Pancreas (tissue), 10 donors: ENCODE data around the gene PPP6R3. TPM values are rescaled to one million over a fixed set of nuclear protein-coding genes. Genes with fewer than 3 reads are reported as not detected.

Experiments
- ATAC-seq, 4 donors: fragments of 200-7000 bp; cut with Tn5 transposase; one replicate each; pipeline versions ENCODE4 v1.8.0 to v1.9.1; 2020; ENCODE audit warnings: mild to moderate bottlenecking in 4 of 4, moderate library complexity in 4 of 4
- DNase-seq, 6 donors: peaks; one replicate each; pipeline ENCODE4 v3.0.0-alpha.2; 2020
- FAIRE-seq: peaks from 2 replicates; lab custom pipeline; 2012; peaks lifted over from hg19 to GRCh38; lab: Jason Lieb, UNC
- H3K27ac ChIP-seq, 4 donors: fragments of 200-600 bp; sonication (generic); 1 replicate in 3 of 4; 2 replicates in 1 of 4; pipeline versions ENCODE4 v1.5.0 to v1.8.0; 2020
- H3K27me3 ChIP-seq, 4 donors: fragments of 200-600 bp; one replicate each; pipeline ENCODE4 v1.8.0; 2021
- H3K36me3 ChIP-seq, 3 donors: fragments of 200-600 bp; sonication (generic) in 1 of 3; one replicate each; pipeline versions ENCODE4 v1.5.0 to v1.8.0; 2020 to 2021
- H3K4me1 ChIP-seq, 3 donors: fragments of 200-600 bp; one replicate each; pipeline ENCODE4 v1.8.0; 2021
- H3K4me3 ChIP-seq, 4 donors: fragments of 200-600 bp; sonication (generic) in 2 of 4; one replicate each; pipeline versions ENCODE4 v1.5.0 to v1.8.0; 2020 to 2021
- H3K9me3 ChIP-seq, 4 donors: fragments of 200-600 bp; one replicate each; pipeline ENCODE4 v1.8.0; 2021
- CTCF ChIP-seq, 4 donors: fragments of 200-600 bp; sonication (generic) in 3 of 4; IDR thresholded peaks; one replicate each; pipeline versions ENCODE4 v1.5.0 to v1.8.0; 2021; ENCODE audit warnings: antibody characterized with exemption in 4 of 4
- WGBS, 2 donors: extraction: QIAGEN DNeasy Blood & Tissue Kit; methylation state at CpG; one replicate each; pipeline ENCODE4 v1.1.7; 2013; 5-methylcytosine and 5-hydroxymethylcytosine counted together
- intact Hi-C, 3 donors: fragments of 100-400 bp; cut with DNase I; formaldehyde crosslinking; loops; one replicate each; pipeline versions ENCODE4 v1.11.1 to v1.14.2; 2022
- polyA plus RNA-seq, 2 donors: library from polyadenylated mRNA; stranded (reverse); fragments of 200-250 nt; gene quantifications; one replicate each; pipeline ENCODE4 v1.2.3, GENCODE V29; 2013
- total RNA-seq, 6 donors: library from RNA; stranded (reverse); fragmentation: NEBNext Ultra II Directional in 4 of 6; extraction: Animal tissue kit (Norgen Biotek cat#: 25700) in 4 of 6; gene quantifications; one replicate each; pipeline versions ENCODE4 v1.2.1 to v1.2.4, GENCODE V29; 2021 to 2023
- donor health status: healthy with polysubstance abuse.
- donor health status: DM: no; HTN: no; CAD: no; lungs with moderate emphysema.
- donor health status: DM: no; HTN: no; CAD: no.
- donor health status: control.
- donor health status: control.
- donor health status: Bipolar disorder and iron deficiency.
- donor health status: DM: yes; HTN: yes; CAD: no.
- donor health status: DM: no; HTN: no; CAD: no.
- donor health status: DM: no; HTN: no; CAD: no.
- donor health status: DM: yes; HTN: yes; CAD: no.

PPP6R3 gene
- total and polyA plus RNA-seq, 8 donors = 19.5 to 56.0 (median 33.5) TPM

DNA sequence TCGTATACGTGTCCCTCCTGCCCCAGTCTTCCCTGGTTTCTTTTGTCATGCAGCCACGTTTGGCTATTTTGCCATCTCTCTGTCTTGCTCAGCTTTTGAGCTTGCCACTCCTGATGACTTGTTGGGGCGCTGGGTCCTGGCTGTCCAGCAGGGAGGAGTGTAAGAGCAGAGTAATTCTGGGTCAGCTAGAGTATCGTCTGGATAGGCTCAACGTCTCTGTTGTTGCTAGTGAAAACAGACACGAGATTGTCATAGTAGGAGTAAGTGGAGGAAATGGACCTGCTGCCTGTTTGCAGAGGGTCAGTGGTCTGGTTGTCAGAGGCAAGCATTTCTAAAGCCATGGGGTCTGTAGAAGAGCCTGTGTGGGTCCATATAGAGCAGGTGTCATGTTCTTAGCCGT lies 83.0 kb downstream of the PPP6R3 start:
- intact Hi-C loops = no loop called here
- DNase-seq = no peak
- H3K9me3 ChIP-seq = no peaks in the 10 kb centered on the region

DNA sequence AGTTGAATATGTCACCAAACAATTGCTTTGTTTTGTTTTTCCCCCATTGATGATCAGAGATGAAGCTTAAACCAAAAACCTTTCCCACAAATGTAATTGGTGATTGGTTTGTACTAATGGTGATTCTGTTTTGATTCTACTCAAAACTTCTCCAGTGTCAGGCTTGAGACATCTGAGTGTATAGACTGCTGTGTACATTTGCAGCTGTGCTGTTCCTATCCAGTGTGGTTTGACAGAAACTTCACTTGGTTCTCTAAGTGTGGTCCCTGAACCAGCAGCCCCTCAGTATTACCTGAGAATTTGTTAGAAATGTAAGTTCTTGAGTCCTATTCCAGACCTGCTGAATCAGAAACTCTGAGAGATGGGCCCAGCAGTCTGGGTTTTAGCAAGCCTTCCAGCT lies 84.8 kb downstream of the PPP6R3 start:
- TF ChIP-seq CTCF (IDR thresholded peaks at IDR 0.05) = no peak
- no peaks in the 10 kb centered on the region for H3K9me3 ChIP-seq
- intact Hi-C loops = no loop called here
- H3K4me3 ChIP-seq = no peak overlapping the region
- H3K36me3 ChIP-seq = peaks cover 0 to 5% (median 0%) of the 10 kb centered on the region in 3 donors
- no peaks in the 10 kb centered on the region for H3K27me3 ChIP-seq
- no peak for FAIRE-seq
- DNase-seq = no peak
- peaks cover 0 to 11% (median 7%) of the 10 kb centered on the region in 3 donors for H3K4me1 ChIP-seq
- no peak overlapping the region for H3K27ac ChIP-seq
- no peak for ATAC-seq

More for the DNA sequence above, 83.0 kb downstream of the PPP6R3 start:
- Histone ChIP-seq H3K27me3 (no peaks in the 10 kb centered on the region), H3K4me3 (no peak overlapping the region), H3K36me3 (peaks cover 0 to 10% (median 0%) of the 10 kb centered on the region in 3 donors), H3K4me1 (peaks cover 0 to 11% (median 7%) of the 10 kb centered on the region in 3 donors), H3K27ac (no peak overlapping the region)
- no peak for TF ChIP-seq CTCF (IDR thresholded peaks at IDR 0.05)
- no peak for ATAC-seq
- 89 to 92% methylated on average over 8 of the region's 8 CpGs for WGBS, 2 donors
- FAIRE-seq = no peak

DNA sequence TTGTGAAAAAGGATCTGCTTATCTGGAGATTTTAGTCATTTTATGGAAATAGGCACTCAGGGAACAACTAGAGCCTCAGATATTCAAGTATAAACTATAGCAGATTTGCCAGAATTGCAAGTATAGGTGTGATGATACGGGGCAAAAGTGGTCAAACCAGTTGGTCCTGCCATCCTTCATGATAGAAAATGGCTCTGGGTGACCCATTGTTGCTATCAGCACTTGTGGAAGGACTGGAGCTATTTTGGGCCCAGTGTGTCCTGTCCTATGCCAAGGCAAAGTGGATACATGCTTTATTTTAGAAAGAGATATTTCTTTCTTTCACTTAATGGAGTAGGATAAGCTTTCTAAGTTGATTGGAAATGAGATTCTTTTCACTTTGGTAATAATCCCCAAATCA lies 85.2 kb downstream of the PPP6R3 start:
- peak; percentile 31 to 82 (median 75) for ATAC-seq
- TF ChIP-seq CTCF (IDR thresholded peaks at IDR 0.05) = no peak
- DNase-seq = peak in 2 of 6 donors; percentile 21 to 41
- no peaks in the 10 kb centered on the region for H3K27me3 ChIP-seq
- no peaks in the 10 kb centered on the region for H3K9me3 ChIP-seq
- no peak overlapping the region for H3K4me3 ChIP-seq
- WGBS, 2 donors = 15 to 22% methylated on average over 1 of the region's 1 CpG
- FAIRE-seq = no peak
- peaks cover 0 to 5% (median 0%) of the 10 kb centered on the region in 3 donors for H3K36me3 ChIP-seq
- intact Hi-C loops = no loop called here
- H3K4me1 ChIP-seq = peaks cover 0 to 11% (median 7%) of the 10 kb centered on the region in 3 donors
- no peak overlapping the region for H3K27ac ChIP-seq

DNA sequence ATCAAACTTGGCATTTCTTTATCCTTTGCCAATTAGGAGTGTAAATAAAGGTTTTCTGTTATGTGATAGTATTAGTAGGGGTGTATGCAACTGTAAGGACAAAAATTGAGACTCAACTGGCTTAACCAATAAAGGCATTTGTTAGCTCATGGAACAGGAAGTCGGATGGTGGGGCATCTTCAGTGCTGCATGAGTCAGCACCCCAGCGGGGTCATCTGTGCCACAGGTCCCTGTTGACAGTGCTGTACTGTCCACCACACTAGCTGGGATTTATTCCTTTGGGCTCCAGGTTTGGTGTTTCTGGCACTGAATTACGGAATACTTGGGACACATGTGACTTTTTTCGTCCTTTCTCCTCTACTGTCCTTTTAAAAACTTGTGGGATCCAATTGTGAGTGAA lies 86.0 kb downstream of the PPP6R3 start:
- DNase-seq (no peak), ATAC-seq (no peak), FAIRE-seq (no peak)
- TF ChIP-seq CTCF (IDR thresholded peaks at IDR 0.05) = no peak
- no peaks in the 10 kb centered on the region for H3K27me3 ChIP-seq
- H3K4me3 ChIP-seq = no peak overlapping the region
- H3K4me1 ChIP-seq = peaks cover 0 to 11% (median 7%) of the 10 kb centered on the region in 3 donors
- intact Hi-C loops = no loop called here
- no peaks in the 10 kb centered on the region for H3K9me3 ChIP-seq
- H3K27ac ChIP-seq = no peak overlapping the region
- WGBS, 2 donors = 93 to 95% methylated on average over 4 of the region's 4 CpGs
- peaks cover 0 to 5% (median 0%) of the 10 kb centered on the region in 3 donors for H3K36me3 ChIP-seq

DNA sequence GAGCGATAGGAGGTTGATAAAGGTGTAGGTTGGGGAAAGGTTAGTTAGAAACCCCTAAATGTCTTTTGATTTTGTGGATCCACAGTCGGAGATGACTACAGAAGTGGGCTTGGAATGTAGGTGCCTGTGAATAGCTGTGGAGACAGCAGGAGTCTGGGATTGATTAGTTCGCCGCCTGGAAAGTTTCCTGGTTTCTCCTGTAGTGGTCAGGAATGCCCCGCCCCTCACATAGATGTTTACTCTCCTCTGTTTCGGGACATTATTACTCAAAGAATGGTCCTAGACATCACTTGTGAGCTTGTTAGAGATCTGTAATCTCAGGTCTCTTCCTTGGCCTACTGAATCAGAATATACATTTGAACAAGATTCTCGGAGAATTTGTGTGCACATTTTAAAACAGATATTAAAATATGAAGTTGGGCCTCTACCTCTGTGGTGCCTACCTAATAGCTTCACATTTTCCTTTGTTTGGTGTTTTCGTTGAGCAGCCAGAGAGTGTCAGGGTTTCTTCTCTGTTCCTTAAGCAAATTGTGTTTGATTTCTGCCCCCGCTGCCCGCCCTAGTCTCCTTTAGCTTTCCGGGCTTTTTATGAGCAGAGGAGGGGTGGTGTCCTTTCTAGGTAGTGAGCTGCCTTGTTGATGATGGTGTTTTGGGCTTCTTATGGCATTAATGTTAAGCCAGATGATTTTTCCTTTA lies 89.4 kb downstream of the PPP6R3 start:
- intact Hi-C loops = no loop called here
- ATAC-seq (peak in 2 of 4 donors; percentile 20 to 25), DNase-seq (no peak), FAIRE-seq (no peak)
- TF ChIP-seq CTCF (IDR thresholded peaks at IDR 0.05) = no peak
- Histone ChIP-seq H3K4me3 (no peak overlapping the region), H3K27me3 (no peaks in the 10 kb centered on the region), H3K4me1 (peaks cover 0 to 11% (median 7%) of the 10 kb centered on the region in 3 donors), H3K36me3 (peaks cover 0 to 7% (median 0%) of the 10 kb centered on the region in 3 donors), H3K9me3 (no peaks in the 10 kb centered on the region), H3K27ac (no peak overlapping the region)
- WGBS, 2 donors = 77 to 80% methylated on average over 11 of the region's 11 CpGs
